ENCODE results near the gene TARS2.

Gene TARS2

DNA sequence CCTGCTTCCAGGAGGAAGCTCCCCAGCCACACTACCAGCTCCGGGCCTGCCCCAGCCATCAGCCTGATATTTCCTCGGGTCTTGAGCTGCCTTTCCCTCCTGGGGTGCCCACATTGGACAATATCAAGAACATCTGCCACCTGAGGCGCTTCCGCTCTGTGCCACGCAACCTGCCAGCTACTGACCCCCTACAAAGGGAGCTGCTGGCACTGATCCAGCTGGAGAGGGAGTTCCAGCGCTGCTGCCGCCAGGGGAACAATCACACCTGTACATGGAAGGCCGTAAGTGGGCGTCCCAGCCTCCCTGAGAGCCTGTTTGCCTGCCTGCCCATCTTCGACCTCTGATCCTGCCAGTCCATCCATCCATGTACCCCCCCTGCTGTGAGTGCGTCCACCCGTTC, 24.3 kb downstream of the TARS2 start:
- no peak for DNase-seq

DNA sequence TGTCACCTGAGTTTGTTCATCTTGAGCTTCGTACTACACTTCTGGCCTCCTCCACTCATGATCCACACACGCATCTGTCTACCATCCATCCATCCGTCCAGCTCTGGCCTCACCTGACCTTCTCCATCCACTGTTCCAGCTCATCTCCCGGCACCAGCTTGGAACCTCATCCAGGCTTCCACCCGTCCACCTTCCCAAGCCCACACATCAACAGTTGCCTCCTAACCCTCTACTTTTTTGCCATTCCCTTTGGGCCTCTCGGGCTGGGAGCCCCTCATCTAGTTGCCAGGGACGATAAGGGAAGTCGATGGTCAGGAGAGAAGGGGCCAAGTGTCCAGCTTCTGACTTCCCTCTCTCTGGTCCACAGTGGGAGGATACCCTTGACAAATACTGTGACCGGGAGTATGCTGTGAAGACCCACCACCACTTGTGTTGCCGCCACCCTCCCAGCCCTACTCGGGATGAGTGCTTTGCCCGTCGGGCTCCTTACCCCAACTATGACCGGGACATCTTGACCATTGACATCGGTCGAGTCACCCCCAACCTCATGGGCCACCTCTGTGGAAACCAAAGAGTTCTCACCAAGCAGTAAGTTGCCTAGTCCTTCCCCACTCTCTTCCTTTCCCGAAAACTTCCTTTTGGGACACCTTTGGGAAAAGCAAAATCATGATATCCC, 24.9 kb downstream of the TARS2 start:
- no peak for DNase-seq

GRCh38 chr1:150512846-150513245, 25.6 kb downstream of the TARS2 start:
- DNase-seq: no peak

DNA sequence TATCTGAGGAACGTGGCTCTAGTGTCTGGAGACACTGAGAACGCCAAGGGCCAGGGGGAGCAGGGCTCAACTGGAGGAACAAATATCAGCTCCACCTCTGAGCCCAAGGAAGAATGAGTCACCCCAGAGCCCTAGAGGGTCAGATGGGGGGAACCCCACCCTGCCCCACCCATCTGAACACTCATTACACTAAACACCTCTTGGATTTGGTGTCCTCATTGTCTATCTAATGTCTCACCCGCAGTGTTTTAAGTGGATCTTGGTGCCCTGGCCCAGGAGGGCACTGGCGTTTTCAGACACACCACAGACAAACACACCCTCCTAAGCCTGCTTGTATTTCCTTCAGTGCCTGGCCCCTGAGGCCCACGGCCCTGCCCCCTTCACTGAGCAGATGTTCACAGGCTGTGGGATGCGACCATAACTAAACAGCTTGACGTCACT, 26.2 kb downstream of the TARS2 start:
- DNase-seq: no peak

GRCh38 chr1:150514260-150514659, 27.0 kb downstream of the TARS2 start:
- DNase-seq: no peak

GRCh38 chr1:150514913-150515327, 27.7 kb downstream of the TARS2 start:
- no peak for DNase-seq

DNA sequence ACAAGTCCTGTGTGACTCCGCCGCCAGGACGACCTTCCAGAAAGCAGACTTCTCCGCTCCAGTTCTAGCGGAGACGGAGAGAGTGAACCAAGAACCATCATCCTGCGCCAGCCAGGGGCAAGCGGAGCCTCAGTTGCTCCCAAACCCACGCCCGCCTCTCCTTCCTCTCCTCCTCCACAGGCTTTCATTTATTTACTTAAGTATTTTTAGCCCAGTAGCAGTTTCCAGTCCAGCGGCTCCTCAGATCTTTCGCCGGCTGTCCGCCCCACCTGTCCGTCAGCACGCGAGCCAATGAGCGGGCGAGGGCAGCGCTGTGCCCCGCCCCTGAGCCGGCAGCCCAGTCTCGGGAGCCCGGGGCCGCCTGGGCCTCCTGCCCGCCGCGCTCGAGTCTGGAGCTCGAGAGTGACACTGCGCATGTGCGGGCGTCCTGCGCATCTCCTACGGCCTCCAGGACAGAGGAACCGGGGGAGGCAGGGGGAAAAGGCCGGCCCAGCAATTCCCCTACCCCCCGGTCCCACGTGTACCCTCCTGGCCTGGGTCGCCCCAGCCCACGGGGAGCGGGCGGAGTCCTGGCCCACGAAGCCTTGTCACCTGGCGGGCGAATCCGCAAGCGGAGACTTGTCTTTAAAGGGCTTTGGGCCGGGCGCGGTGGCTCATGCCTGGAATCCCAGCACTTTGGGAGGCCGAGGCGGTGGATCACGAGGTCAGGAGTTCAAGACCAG, 28.3 kb downstream of the TARS2 start, which contains the start of gene FALEC:
Gene FALEC (plus strand): TSS at position 425 of the 722 bp plus-strand sequence.
- peak; percentile 99 for DNase-seq

GRCh38 chr1:150516050-150516591, 28.9 kb downstream of the TARS2 start:
- peak; percentile 49 for DNase-seq

- peak; percentile 67 for DNase-seq
These were observed 29.4 kb downstream of the TARS2 start for GRCh38 chr1:150516616-150517015.

GRCh38 chr1:150521196-150521968, 34.2 kb downstream of the TARS2 start:
- no peak for DNase-seq

- no peak for DNase-seq
These were observed 38.1 kb downstream of the TARS2 start for GRCh38 chr1:150525348-150525747.

DNA sequence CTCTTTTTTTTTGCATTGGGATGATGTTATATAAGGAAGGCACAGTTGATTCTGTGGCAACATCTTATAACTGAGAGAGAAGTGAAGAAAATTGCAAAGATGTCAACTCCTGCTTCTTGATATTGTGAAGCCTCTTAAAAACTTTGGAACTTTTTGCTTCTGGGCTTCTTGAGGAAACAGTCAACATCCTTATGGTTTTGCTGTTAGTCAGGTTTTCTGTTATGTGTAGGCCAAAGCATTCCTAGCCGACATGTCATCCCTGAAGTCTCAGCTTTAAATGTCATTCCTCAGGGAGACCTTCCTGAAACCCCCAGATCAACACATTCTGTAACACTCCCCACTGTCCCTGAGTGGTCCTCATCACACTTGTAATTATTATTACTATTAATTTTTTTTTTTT, 41.0 kb downstream of the TARS2 start:
- no peak for DNase-seq

DNA sequence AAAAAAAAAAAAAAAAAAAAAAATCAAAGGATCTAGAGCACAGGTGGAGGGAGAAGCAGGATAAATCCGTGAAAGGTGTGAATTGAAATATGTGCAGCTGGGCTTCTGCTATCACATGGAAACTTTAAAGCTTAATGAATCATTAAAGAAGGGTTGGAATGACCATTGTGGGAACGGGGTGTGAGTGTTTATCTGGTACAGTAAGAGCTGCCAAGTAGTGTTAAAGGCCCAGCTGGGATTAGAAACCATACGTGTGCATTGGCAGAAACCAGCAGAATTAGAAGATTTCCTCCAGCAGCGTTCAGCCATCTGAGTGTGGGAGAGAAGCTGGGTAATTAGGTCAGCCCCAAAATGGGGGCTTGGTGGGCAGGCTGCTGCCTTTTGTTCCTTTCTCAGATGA, 41.8 kb downstream of the TARS2 start:
- DNase-seq: no peak

GRCh38 chr1:150530491-150531159, 43.4 kb downstream of the TARS2 start:
- DNase-seq: no peak

GRCh38 chr1:150532860-150533259, 45.6 kb downstream of the TARS2 start:
- no peak for DNase-seq

DNA sequence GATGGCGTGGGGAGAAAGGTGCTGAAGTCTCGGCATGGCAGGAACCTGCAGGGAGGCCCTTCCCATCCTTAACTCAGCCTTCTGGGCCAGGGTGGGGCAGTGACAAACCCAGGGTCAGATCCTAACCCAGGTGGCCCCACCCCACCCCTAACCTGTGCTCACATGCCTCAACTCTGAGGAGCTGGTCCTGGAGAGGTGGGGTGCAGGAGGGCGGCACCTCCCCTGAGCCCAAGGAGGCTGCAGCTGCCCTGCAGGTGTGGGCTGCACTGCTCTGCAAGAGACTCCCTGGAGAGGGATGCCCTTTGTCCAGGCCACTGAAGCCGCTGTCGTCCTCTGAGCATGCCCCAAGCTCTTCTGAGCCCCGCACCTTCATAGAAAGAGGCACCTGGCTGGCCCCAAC, 46.8 kb downstream of the TARS2 start:
- no peak for DNase-seq

- DNase-seq: no peak
These were observed 48.5 kb downstream of the TARS2 start for GRCh38 chr1:150535511-150536287.

GRCh38 chr1:150536836-150537731, 49.9 kb downstream of the TARS2 start:
- no peak for DNase-seq

- no peak for DNase-seq
These were observed 50.8 kb downstream of the TARS2 start for GRCh38 chr1:150537732-150538684.
